Fibroblast of upper back skin (primary cell): Measurements from ENCODE around the gene ANKRD40.
"Not testable (repeated sequence)": the region's sequence is repeated elsewhere in the genome, so short reads cannot be mapped to it uniquely, and the experiment has no call there.

ENCODE experiments used
- DNase-seq: peaks from one replicate; pipeline ENCODE4 v3.0.0-alpha.2; 2013

The ANKRD40 gene

DNA sequence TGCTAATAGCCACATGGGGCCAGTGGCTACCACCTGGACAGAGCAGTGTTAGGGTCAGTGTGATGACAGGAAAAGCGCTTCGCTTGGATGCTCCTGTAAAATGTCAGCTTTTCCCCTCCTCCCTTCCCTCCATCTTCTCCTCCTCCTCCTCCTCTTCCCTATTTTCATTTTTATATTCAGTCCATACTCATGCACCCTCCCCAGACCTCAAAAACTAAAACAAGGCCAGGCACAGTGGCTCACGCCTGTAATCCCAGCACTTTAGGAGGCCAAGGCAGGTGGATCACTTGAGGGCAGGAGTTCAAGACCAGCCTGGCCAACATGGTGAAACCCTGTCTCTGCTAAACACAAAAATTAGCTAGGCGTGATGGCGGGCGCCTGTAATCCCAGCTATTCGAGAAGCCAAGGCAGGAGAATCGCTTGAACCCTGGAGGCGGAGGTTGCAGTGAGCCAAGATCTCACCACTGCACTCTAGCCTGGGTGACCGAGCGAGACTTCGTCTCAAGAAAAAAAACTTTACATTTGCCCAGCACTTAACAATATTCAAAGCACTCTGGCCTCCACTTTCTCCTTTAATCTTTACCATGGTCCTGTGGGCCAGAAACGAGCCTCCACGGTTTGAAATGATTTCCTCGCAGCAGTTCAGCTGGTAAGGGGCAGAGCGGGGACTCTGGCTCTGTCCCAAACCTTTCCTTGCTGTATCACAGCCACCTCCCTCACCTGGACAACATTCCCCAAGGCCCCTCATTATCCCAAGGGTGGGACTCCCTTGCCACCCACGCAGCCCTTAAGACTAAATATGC is 21.8 kb downstream of the ANKRD40 start:
- no peak for DNase-seq

GRCh38 chr17:50685334-50685665 is 22.4 kb downstream of the ANKRD40 start:
- DNase-seq: no peak

DNA sequence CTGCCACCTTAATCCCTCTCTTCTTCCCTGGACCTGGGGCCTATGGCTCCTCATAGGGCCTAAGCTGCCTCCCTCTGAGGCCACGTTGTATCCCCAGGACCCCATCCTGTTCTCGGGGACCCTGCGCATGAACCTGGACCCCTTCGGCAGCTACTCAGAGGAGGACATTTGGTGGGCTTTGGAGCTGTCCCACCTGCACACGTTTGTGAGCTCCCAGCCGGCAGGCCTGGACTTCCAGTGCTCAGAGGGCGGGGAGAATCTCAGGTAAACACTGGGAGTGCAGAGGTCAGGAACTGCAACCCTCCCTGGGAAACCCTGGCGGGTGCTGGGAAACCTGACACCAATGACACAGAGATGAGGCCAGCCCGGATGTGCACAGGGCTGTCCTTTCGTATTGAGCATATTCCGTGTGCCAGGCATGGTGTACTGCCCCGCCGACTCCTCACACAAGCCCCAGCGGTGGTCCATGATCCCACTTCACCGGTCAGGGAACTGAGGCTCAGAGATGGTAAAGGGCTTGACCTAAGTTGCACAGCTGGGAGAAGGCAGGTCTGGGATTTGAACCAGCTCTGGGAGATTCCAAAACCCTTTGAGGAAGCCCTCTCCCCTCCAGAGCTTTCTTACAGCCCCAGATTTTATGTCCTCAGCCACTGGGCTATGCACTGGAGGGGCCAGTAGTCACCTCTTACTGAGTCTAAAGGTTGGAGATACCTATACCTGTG is 22.9 kb downstream of the ANKRD40 start:
- DNase-seq: no peak

GRCh38 chr17:50684288-50684611 is 23.5 kb downstream of the ANKRD40 start:
- no peak for DNase-seq

GRCh38 chr17:50683434-50684287 is 24.1 kb downstream of the ANKRD40 start:
- no peak for DNase-seq

DNA sequence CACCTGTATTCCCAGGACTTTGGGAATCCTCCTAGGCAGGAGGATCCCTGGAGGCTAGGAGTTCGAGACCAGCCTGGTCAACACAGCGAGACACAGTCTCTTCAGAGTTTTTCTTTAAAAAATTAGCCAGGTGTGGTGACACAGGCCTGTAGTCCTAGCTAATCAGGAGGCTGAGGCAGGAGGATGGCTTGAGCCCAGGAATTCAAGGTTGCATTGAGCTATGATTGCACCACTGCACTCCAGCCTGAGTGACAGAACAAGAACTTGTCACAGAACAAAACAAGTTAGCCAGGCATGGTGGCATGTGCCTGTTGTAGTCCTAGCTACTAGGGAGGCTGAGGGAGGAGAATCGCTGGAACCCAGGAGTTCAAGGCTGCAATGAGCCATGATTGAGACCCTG is 24.8 kb downstream of the ANKRD40 start:
- DNase-seq: no peak

DNA sequence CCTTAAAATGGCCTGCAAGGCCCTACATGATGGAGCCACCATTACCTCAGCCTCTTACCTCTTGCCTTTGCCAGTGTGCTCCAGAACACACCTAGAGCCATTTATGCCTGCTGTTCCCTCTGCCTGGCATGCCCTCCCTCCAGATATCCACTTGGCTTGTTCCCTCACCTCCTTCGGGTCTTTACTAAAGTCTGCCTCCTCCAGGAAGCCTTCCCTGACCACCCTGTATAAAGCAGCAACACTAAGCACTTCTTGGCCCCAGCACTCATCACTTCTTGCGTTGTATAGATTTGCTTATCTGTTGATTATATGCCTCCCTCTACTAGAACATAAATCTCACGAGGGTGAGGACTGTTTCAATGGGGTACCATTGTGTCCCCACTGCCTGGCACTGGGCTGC is 25.3 kb downstream of the ANKRD40 start:
- no peak for DNase-seq

- DNase-seq: peak; percentile 88
Measured at GRCh38 chr17:50681263-50682200, 26.2 kb downstream of the ANKRD40 start.

DNA sequence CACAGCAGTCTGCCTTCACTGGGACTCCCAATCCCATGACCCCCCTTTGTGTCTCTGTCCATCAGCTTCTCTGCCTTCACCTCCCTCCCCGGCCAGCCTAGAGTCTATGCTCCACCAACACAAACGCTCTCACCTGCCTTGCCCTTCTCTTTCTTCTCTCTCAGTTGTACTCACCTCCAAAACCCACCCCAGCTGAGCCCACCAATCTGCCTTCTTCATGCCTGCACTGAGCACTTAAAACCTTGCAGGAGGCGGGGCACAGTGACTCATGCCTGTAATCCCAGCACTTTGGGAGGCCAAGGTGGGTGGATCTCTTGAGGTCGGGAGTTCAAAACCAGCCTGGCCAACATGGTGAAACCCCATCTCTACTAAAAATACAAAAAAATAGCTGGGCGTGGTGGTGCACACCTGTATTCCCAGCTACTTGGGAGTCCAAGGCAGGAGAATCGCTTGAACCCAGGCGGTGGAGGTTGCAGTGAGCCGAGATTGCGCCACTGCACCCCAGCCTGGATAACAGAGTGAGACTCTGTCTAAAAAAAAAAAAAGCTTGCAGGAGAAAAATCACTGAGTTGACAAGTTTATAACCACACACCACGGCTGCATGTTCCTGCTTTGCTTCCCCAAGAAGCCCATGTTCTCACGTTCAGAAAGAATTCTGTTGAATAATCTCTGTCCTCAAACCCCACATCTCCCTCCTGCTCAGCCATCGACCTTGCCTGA is 27.0 kb downstream of the ANKRD40 start:
- DNase-seq: not testable (repeated sequence)

GRCh38 chr17:50680126-50680525 is 27.6 kb downstream of the ANKRD40 start:
- DNase-seq: no peak

- no peak for DNase-seq
Measured at GRCh38 chr17:50679008-50679544, 28.6 kb downstream of the ANKRD40 start.

GRCh38 chr17:50677851-50678375 is 29.8 kb downstream of the ANKRD40 start:
- no peak for DNase-seq

DNA sequence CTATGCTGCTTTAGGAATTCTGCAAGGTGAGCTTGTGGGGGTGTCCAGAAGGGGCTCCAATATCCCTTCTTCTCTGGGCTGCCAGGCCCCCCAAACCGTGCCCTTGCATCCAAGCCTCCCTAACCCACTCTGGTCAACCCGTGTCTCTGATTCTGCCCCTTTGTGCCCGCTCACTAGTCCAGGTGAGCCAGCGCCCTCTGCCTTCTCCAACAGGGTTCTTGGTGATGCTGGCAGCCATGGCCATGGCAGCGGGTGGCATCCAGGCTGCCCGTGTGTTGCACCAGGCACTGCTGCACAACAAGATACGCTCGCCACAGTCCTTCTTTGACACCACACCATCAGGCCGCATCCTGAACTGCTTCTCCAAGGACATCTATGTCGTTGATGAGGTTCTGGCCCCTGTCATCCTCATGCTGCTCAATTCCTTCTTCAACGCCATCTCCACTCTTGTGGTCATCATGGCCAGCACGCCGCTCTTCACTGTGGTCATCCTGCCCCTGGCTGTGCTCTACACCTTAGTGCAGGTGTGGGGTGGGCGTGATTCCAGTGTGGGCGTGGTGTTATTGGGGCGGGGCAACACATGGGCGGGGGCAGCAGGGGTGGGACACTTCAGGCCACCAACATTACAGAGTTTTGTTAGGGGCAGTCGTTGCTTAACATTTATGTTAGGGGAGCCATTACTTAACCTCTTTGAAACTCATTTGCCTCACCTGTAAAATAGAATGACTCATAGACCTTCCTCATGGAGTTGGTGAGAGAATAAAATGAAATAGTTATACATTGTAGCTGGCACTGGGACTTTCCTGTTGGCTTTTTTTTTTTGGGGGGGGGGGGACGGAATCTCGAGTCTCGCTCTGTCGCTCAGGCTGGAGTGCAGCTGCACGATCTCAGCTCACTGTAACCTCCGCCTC is 31.4 kb downstream of the ANKRD40 start:
- no peak for DNase-seq

DNA sequence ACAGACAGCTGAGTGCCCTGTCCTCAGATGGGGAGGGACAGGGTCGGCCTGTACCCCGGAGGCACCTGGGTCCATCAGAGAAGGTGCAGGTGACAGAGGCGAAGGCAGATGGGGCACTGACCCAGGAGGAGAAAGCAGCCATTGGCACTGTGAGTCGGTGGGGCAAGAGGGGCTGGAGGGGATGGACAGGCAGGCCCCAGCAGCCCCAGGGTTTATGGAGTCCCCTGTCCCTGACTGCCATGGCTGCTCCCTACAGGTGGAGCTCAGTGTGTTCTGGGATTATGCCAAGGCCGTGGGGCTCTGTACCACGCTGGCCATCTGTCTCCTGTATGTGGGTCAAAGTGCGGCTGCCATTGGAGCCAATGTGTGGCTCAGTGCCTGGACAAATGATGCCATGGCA is 32.1 kb downstream of the ANKRD40 start:
- DNase-seq: no peak

- DNase-seq: no peak
Measured at GRCh38 chr17:50675190-50675589, 32.5 kb downstream of the ANKRD40 start.

DNA sequence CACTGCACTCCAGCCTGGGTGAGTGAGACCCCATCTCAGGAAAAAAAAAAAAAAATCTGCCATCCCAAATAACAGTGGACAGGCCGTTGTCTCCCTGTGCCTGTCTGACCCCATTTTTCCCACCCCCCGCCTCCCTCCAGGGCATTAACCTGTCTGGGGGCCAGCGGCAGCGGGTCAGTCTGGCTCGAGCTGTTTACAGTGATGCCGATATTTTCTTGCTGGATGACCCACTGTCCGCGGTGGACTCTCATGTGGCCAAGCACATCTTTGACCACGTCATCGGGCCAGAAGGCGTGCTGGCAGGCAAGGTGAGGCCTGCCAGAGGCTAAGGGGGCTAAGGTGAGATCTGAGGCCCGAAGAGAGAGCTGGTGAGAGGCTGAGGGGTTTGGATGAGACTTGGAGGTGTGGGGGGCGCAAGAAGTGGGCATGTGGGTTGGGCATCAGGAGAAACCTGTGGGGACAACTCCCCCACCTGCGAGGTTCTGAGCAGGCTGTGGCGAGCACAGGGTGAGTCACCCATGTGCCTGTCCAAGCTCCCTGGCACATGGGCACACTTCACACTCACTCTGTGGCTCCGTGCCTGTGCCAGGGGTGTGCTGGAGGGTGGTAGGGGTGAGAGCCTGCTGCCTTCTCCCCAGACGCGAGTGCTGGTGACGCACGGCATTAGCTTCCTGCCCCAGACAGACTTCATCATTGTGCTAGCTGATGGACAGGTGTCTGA is 34.7 kb downstream of the ANKRD40 start:
- DNase-seq: no peak

- no peak for DNase-seq
Measured at GRCh38 chr17:50672071-50672470, 35.6 kb downstream of the ANKRD40 start.

- no peak for DNase-seq
Measured at GRCh38 chr17:50668838-50669581, 38.7 kb downstream of the ANKRD40 start.
